GM12873 (cell line): ENCODE results near the gene CAMK1G.

Source experiments
- CTCF ChIP-seq: IDR thresholded peaks from 2 replicates; pipeline ENCODE4 v1.5.1; 2012; ENCODE audit warnings: low read depth, mild to moderate bottlenecking, moderate library complexity, low read length, control low read depth; ENCODE audit not compliant: insufficient read depth; ENCODE audit errors: missing control alignments

Gene CAMK1G

GRCh38 chr1:209580577-209580976 is 2.9 kb upstream of the CAMK1G start:
- TF ChIP-seq CTCF = no peak

- no peak for TF ChIP-seq CTCF
These were observed 738 bp downstream of the CAMK1G start for GRCh38 chr1:209584231-209584672.

GRCh38 chr1:209585197-209585596 is 1.7 kb downstream of the CAMK1G start:
- no peak for TF ChIP-seq CTCF

GRCh38 chr1:209585672-209586071 is 2.2 kb downstream of the CAMK1G start:
- no peak for TF ChIP-seq CTCF

GRCh38 chr1:209586221-209586740 is 2.8 kb downstream of the CAMK1G start:
- TF ChIP-seq CTCF = no peak

GRCh38 chr1:209587789-209588188 is 4.3 kb downstream of the CAMK1G start:
- no peak for TF ChIP-seq CTCF

GRCh38 chr1:209589440-209589839 is 5.9 kb downstream of the CAMK1G start:
- TF ChIP-seq CTCF = no peak
